Panc1 (cell line): Measurements from ENCODE around the gene IL3RA. TPM values are rescaled to one million over a fixed set of nuclear protein-coding genes. Genes with fewer than 3 reads are reported as not detected.

Experiments
- ATAC-seq: fragments of 200-7000 bp; cut with Tn5 transposase; 2 replicates; pipeline ENCODE4 v1.9.1; 2020; ENCODE audit warnings: mild to moderate bottlenecking, moderate library complexity
- BruUV-seq: library from RNA; stranded (reverse); fragments of 400-500 nt; replicated peaks from 2 replicates; lab custom pipeline; 2021; lab: Mats Ljungman, UMichigan
- CTCF ChIA-PET: fragments of 300-600 bp; sonication (Branson Sonifier 250); formaldehyde crosslinking; loops from one replicate; lab custom pipeline; 2022; ENCODE audit warnings: antibody characterized with exemption; lab: Charles Lee
- POLR2A ChIA-PET: fragments of 300-600 bp; sonication (Branson Sonifier 250); formaldehyde crosslinking; loops from one replicate; lab custom pipeline; 2022; ENCODE audit warnings: antibody characterized with exemption; lab: Charles Lee
- DNase-seq: peaks from one replicate; pipeline ENCODE4 v3.0.0-alpha.2; 2010; ENCODE audit warnings: low read depth, low spot score
- H3K27ac ChIP-seq: 2 replicates; pipeline ENCODE4 v1.5.1; 2011; ENCODE audit warnings: mild to moderate bottlenecking, low read length, inconsistent platforms
- H3K27me3 ChIP-seq: fragments of 200-500 bp; sonication (Bioruptor generic); 2 replicates; pipeline ENCODE4 v1.6.0; 2014; ENCODE audit warnings: low read length, inconsistent platforms; ENCODE audit not compliant: control insufficient read depth, insufficient read depth
- H3K36me3 ChIP-seq: fragments of 200-500 bp; sonication (Bioruptor generic); 2 replicates; pipeline ENCODE4 v1.5.1; 2014; ENCODE audit warnings: inconsistent platforms, mild to moderate bottlenecking, low read length, moderate library complexity; ENCODE audit not compliant: control insufficient read depth, insufficient read depth
- H3K4me1 ChIP-seq: 2 replicates; pipeline ENCODE4 v1.5.1; 2011; ENCODE audit warnings: inconsistent platforms, mild to moderate bottlenecking, low read length, moderate library complexity; ENCODE audit not compliant: control insufficient read depth, insufficient read depth
- H3K4me3 ChIP-seq, 2 experiments: 2 replicates each; pipeline ENCODE4 v1.5.1; 2011 to 2012; ENCODE audit warnings: low read depth in 2 of 2, low read length in 2 of 2, mild to moderate bottlenecking in 2 of 2, inconsistent platforms in 1 of 2, moderate library complexity in 1 of 2
- H3K9me3 ChIP-seq: fragments of 200-500 bp; sonication (Bioruptor generic); 2 replicates; pipeline ENCODE4 v1.5.1; 2014; ENCODE audit warnings: low read depth, mild to moderate bottlenecking, inconsistent platforms, low read length, moderate library complexity; ENCODE audit not compliant: control insufficient read depth, insufficient read depth
- POLR2AphosphoS5 ChIP-seq: IDR thresholded peaks from 2 replicates; pipeline ENCODE4 v1.6.1; 2012; ENCODE audit warnings: mild to moderate bottlenecking, low read depth, low read length, moderate library complexity
- SIN3A ChIP-seq: IDR thresholded peaks from 2 replicates; pipeline ENCODE4 v1.6.1; 2012; ENCODE audit warnings: low read depth, mild to moderate bottlenecking, low read length, moderate library complexity, borderline replicate concordance; ENCODE audit not compliant: insufficient read depth
- TCF7L2 ChIP-seq: IDR thresholded peaks from 2 replicates; pipeline ENCODE4 v1.6.1; 2011; ENCODE audit warnings: mild to moderate bottlenecking, low read depth, low read length, inconsistent platforms
- in situ Hi-C: cut with HindIII; loops from 2 replicates; pipeline ENCODE4 v1.10.0; 2016; ENCODE audit warnings: low sequenced_read_pairs, low pct_unique_long_range_greater_than_20kb
- intact Hi-C: fragments of 100-400 bp; cut with micrococcal nuclease; formaldehyde crosslinking; loops from one replicate; pipeline ENCODE4 v1.10.0; 2022; ENCODE audit not compliant: unreplicated experiment
- total RNA-seq: library from RNA; stranded (reverse); gene quantifications from one replicate; pipeline ENCODE4 v1.2.1, GENCODE V29; 2021; ENCODE audit not compliant: unreplicated experiment
- TF ChIP-seq, protein P1 (sequence below), 2 experiments: IDR thresholded peaks; 2 replicates each; pipeline ENCODE4 v1.6.1; 2011 to 2012; ENCODE audit warnings: low read depth in 2 of 2, control low read depth in 1 of 2, low read length in 1 of 2, mild to moderate bottlenecking in 1 of 2, moderate library complexity in 1 of 2; ENCODE audit not compliant: insufficient read depth in 1 of 2
- TF ChIP-seq, protein P2 (sequence below): fragments of 450-650 bp; IDR thresholded peaks from 2 replicates; pipeline ENCODE4 v1.5.1; 2017; ENCODE audit warnings: mild to moderate bottlenecking

The IL3RA gene
- total RNA-seq, 1 experiment from 2014 or later: 0.28 TPM

DNA sequence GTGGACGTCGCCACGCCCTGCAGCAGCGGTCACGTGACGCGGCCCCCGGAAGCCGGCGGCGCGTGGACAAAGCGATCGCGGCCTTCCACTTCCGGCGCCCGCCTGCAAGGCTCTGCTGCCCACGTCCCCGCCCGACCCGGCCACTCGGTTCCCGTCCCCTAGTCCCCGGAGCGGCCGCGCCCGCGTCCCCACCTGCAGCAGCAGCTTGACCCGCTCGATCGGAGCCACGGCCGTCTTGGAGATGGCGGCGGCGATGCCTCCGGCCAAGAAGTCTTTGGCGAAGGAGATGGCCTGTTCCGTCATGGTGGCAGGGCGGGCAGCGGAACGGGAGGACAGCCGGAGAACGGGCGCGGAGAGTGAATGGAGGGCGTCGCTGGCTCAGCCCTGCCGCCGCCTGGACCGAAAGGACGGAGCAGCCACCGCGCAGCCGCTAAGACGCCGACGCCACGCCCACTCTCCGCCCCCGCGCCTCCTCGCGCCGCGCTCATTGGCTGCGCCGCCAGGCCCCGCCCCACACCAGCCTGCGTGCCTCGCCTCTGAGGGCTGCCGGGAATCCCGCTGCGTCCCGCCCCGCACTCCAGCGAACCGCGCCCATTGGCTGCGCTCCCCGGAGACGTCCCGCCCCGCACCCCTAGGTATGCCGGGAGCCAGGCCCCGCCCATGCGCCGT lies 55.3 kb downstream of the IL3RA start, which contains the start of gene SLC25A6:
SLC25A6 (minus strand) TSS at position 407 of the 669 bp plus-strand sequence; CDS start at position 303, 104 bp downstream.
- ATAC-seq (peak; percentile 95), DNase-seq (peak; percentile 30)
- in situ Hi-C loops: no loop called here
- H3K27ac ChIP-seq: peak within 1 kb of the TSS; percentile 88
- POLR2A ChIA-PET: no interaction called here
- BruUV-seq: no TSS peak
- peaks cover 3% of the 10 kb centered on the region; the same call in 1 of the 2 replicates for H3K36me3 ChIP-seq
- H3K9me3 ChIP-seq: no peaks in the 10 kb centered on the region
- TF ChIP-seq SIN3A (no peak), POLR2AphosphoS5 (peak; percentile 71), TCF7L2 (peak; percentile 28; the same call in 1 of the 2 replicates)
- TF ChIP-seq, protein P1, sequence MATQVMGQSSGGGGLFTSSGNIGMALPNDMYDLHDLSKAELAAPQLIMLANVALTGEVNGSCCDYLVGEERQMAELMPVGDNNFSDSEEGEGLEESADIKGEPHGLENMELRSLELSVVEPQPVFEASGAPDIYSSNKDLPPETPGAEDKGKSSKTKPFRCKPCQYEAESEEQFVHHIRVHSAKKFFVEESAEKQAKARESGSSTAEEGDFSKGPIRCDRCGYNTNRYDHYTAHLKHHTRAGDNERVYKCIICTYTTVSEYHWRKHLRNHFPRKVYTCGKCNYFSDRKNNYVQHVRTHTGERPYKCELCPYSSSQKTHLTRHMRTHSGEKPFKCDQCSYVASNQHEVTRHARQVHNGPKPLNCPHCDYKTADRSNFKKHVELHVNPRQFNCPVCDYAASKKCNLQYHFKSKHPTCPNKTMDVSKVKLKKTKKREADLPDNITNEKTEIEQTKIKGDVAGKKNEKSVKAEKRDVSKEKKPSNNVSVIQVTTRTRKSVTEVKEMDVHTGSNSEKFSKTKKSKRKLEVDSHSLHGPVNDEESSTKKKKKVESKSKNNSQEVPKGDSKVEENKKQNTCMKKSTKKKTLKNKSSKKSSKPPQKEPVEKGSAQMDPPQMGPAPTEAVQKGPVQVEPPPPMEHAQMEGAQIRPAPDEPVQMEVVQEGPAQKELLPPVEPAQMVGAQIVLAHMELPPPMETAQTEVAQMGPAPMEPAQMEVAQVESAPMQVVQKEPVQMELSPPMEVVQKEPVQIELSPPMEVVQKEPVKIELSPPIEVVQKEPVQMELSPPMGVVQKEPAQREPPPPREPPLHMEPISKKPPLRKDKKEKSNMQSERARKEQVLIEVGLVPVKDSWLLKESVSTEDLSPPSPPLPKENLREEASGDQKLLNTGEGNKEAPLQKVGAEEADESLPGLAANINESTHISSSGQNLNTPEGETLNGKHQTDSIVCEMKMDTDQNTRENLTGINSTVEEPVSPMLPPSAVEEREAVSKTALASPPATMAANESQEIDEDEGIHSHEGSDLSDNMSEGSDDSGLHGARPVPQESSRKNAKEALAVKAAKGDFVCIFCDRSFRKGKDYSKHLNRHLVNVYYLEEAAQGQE (IDR thresholded peaks at IDR 0.05; ENCODE audit: insufficient read depth in 1 of 2, low read depth in 2 of 2, low read length in 1 of 2): peak in 1 of 2 experiments; percentile 15; a peak in 1 of 4 replicates
- TF ChIP-seq, protein P2, sequence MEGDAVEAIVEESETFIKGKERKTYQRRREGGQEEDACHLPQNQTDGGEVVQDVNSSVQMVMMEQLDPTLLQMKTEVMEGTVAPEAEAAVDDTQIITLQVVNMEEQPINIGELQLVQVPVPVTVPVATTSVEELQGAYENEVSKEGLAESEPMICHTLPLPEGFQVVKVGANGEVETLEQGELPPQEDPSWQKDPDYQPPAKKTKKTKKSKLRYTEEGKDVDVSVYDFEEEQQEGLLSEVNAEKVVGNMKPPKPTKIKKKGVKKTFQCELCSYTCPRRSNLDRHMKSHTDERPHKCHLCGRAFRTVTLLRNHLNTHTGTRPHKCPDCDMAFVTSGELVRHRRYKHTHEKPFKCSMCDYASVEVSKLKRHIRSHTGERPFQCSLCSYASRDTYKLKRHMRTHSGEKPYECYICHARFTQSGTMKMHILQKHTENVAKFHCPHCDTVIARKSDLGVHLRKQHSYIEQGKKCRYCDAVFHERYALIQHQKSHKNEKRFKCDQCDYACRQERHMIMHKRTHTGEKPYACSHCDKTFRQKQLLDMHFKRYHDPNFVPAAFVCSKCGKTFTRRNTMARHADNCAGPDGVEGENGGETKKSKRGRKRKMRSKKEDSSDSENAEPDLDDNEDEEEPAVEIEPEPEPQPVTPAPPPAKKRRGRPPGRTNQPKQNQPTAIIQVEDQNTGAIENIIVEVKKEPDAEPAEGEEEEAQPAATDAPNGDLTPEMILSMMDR: no peak
- intact Hi-C loops: no loop called here
- CTCF ChIA-PET: no interaction called here
- no peaks in the 10 kb centered on the region for H3K27me3 ChIP-seq
- H3K4me3 ChIP-seq: peak within 1 kb of the TSS; percentile 76 to 78
- H3K4me1 ChIP-seq: peaks cover 3% of the 10 kb centered on the region; the same call in 1 of the 2 replicates

DNA sequence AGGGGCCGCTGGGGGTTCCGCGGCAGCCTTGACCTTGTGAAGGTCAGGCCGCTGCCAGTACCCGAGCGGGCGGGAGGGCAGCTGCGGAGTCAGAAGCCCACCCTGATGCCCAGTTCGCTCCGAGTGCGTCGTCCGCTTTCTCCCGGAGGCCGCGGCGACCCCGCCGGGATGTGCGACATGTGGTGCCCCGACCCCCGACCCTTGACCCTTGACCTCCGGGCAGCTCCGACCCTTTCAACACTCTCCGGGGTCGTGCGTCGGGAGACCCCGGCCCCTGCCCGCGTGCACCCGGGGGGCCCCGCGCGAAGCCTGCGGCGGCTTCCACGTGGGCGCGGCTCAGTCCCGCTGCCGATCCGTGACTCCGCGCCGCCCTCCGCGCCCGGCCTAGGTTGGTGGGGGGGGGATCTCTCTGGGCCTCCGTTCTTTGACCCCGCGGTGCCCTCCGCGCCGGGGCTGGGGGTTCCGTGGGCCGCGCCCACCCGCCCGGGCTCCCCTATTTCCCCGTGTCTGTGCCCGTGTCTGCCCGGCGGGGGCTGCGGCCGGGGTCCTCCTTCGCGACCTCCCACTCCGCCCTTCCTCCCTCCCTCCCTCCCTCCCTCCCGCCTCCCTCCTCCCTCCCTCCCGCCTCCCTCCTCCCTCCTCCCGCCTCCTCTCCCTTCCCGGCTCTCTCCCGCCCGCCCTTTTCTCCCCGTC lies 55.9 kb downstream of the IL3RA start:
- CTCF ChIA-PET: no interaction called here
- peak; percentile 73 for ATAC-seq
- BruUV-seq: no TSS peak
- peaks cover 3% of the 10 kb centered on the region; the same call in 1 of the 2 replicates for H3K36me3 ChIP-seq
- H3K4me1 ChIP-seq: peaks cover 3% of the 10 kb centered on the region; the same call in 1 of the 2 replicates
- POLR2A ChIA-PET: no interaction called here
- no peaks in the 10 kb centered on the region for H3K27me3 ChIP-seq
- H3K9me3 ChIP-seq: no peaks in the 10 kb centered on the region
- intact Hi-C loops (no loop called here), in situ Hi-C loops (no loop called here)
- no peak for DNase-seq
- peak overlapping the region; percentile 60 to 78 for H3K4me3 ChIP-seq
- TF ChIP-seq POLR2AphosphoS5 (no peak), SIN3A (no peak), TCF7L2 (no peak)
- TF ChIP-seq, protein P1 (IDR thresholded peaks at IDR 0.05; ENCODE audit: insufficient read depth in 1 of 2, low read depth in 2 of 2, low read length in 1 of 2): no peak
- TF ChIP-seq, protein P2: no peak
- H3K27ac ChIP-seq: peak overlapping the region; percentile 83; the same call in 1 of the 2 replicates
